SK-N-SH (cell line): ENCODE data around the gene SSR1. TPM values are rescaled to one million over a fixed set of nuclear protein-coding genes. Genes with fewer than 3 reads are reported as not detected.

Source experiments
- CHD2 ChIP-seq: fragments of 150-350 bp; IDR thresholded peaks from 2 replicates; pipeline ENCODE4 v1.6.1; 2018; ENCODE audit warnings: low read length; ENCODE audit not compliant: partially characterized antibody
- EP300 ChIP-seq, 2 experiments: IDR thresholded peaks; 2 replicates each; pipeline versions ENCODE4 v1.4.0 to v1.6.1; 2012; ENCODE audit warnings: borderline replicate concordance in 1 of 2, low read depth in 1 of 2, low read length in 1 of 2
- GATA2 ChIP-seq: sonication (generic); formaldehyde crosslinking; IDR thresholded peaks from 2 replicates; pipeline ENCODE4 v1.5.0; 2020; ENCODE audit warnings: mild to moderate bottlenecking, missing genetic modification reagents
- MAX ChIP-seq: IDR thresholded peaks from 2 replicates; pipeline ENCODE4 v1.4.0; 2012; ENCODE audit warnings: low read depth
- NRF1 ChIP-seq: IDR thresholded peaks from 2 replicates; pipeline ENCODE4 v1.6.1; 2012; ENCODE audit warnings: low read depth, mild to moderate bottlenecking, low read length
- PBX3 ChIP-seq: IDR thresholded peaks from 2 replicates; pipeline ENCODE4; 2012
- POLR2AphosphoS5 ChIP-seq: IDR thresholded peaks from 2 replicates; pipeline ENCODE4 v1.6.1; 2012; ENCODE audit warnings: low read depth, low read length
- RFX5 ChIP-seq: IDR thresholded peaks from 2 replicates; pipeline ENCODE4 v1.6.1; 2012; ENCODE audit warnings: mild to moderate bottlenecking, improper control_type of control experiment, low read length
- RXRA ChIP-seq: IDR thresholded peaks from 2 replicates; pipeline ENCODE4 v1.4.0; 2012; ENCODE audit warnings: low read depth, mild to moderate bottlenecking, borderline replicate concordance
- SMC3 ChIP-seq: IDR thresholded peaks from 2 replicates; pipeline ENCODE4 v1.6.1; 2012; ENCODE audit warnings: low read depth, low read length, improper control_type of control experiment
- TAF1 ChIP-seq: IDR thresholded peaks from 2 replicates; pipeline ENCODE4 v1.6.1; 2012; ENCODE audit warnings: low read depth, mild to moderate bottlenecking, low read length, moderate library complexity, borderline replicate concordance
- TEAD4 ChIP-seq: IDR thresholded peaks from 2 replicates; pipeline ENCODE4 v1.4.0; 2012; ENCODE audit warnings: mild to moderate bottlenecking, borderline replicate concordance; ENCODE audit not compliant: insufficient read depth
- USF1 ChIP-seq: IDR thresholded peaks from 2 replicates; pipeline ENCODE4 v1.4.0; 2012; ENCODE audit warnings: low read depth, borderline replicate concordance
- USF2 ChIP-seq: fragments of 150-350 bp; IDR thresholded peaks from 2 replicates; pipeline ENCODE4 v1.6.1; 2017; ENCODE audit warnings: antibody characterized with exemption, low read length, low read depth, borderline replicate concordance
- YY1 ChIP-seq: IDR thresholded peaks from 2 replicates; pipeline ENCODE4 v1.4.0; 2012; ENCODE audit warnings: low read depth, mild to moderate bottlenecking
- ZBTB33 ChIP-seq: IDR thresholded peaks from 2 replicates; pipeline ENCODE4 v1.4.0; 2012; ENCODE audit warnings: low read depth, borderline replicate concordance
- polyA plus RNA-seq, 3 experiments: library from polyadenylated mRNA; depleted of rRNA; stranded (reverse); fragments of >200 nt; gene quantifications; 2 replicates each; pipeline ENCODE4 v1.2.3, GENCODE V29; 2012

Gene SSR1
- polyA plus RNA-seq, 1 of the 3 experiments (the other 2 are of a cell fraction): 50.7 TPM

- TF ChIP-seq USF1 (no peak), EP300 (IDR thresholded peaks at IDR 0.05; ENCODE audit: borderline replicate concordance in 1 of 2, low read depth in 1 of 2, low read length in 1 of 2) (no peak), ZBTB33 (no peak), PBX3 (no peak), MAX (0 out of 2 replicates have a peak, but pooled peaks have one; percentile 5), POLR2AphosphoS5 (peak; percentile 61; the same call in 1 of the 2 replicates), TAF1 (0 out of 2 replicates have a peak, but pooled peaks have one; percentile 36), SMC3 (no peak), CHD2 (no peak), YY1 (peak; percentile 83), RXRA (no peak), NRF1 (peak; percentile 30; the same call in 1 of the 2 replicates), RFX5 (no peak), TEAD4 (no peak), GATA2 (CRISPR knock-in tag) (no peak), USF2 (no peak)
Observed at GRCh38 chr6:7261032-7261841, 51.8 kb downstream of the SSR1 start (continued).
